GM23338 (cell line): Measurements from ENCODE around the gene LDB1. TPM values are rescaled to one million over a fixed set of nuclear protein-coding genes. Genes with fewer than 3 reads are reported as not detected.
A peak's percentile ranks its signal among the peaks of the same experiment; 100 is the strongest.

Experiments used
- ATAC-seq: fragments of 200-7000 bp; cut with Tn5 transposase; 3 replicates; pipeline ENCODE4 v1.9.1; 2020
- DNase-seq: peaks from one replicate; pipeline ENCODE4 v3.0.0-alpha.2; 2015; ENCODE audit warnings: low spot score
- H2AFZ ChIP-seq: fragments of 200-600 bp; sonication (generic); 2 replicates; pipeline ENCODE4 v1.8.0; 2016; ENCODE audit warnings: antibody characterized with exemption, mild to moderate bottlenecking, moderate library complexity
- H3F3A ChIP-seq: fragments of 200-600 bp; sonication (generic); replicated peaks from 2 replicates; pipeline ENCODE4 v1.8.0; 2017; ENCODE audit warnings: antibody characterized with exemption, mixed run types, low read depth
- H3K27ac ChIP-seq: fragments of 200-600 bp; sonication (generic); 2 replicates; pipeline ENCODE4 v1.6.1; 2016; ENCODE audit warnings: low read depth
- H3K27me3 ChIP-seq: fragments of 200-600 bp; sonication (generic); 2 replicates; pipeline ENCODE4 v1.8.0; 2016; ENCODE audit warnings: mild to moderate bottlenecking, mixed run types, moderate library complexity; ENCODE audit not compliant: insufficient read depth
- H3K36me3 ChIP-seq: fragments of 200-600 bp; sonication (generic); 2 replicates; pipeline ENCODE4 v1.8.0; 2016; ENCODE audit warnings: mild to moderate bottlenecking; ENCODE audit not compliant: insufficient read depth
- H3K4me1 ChIP-seq: fragments of 200-600 bp; sonication (generic); 2 replicates; pipeline ENCODE4 v1.8.0; 2016; ENCODE audit warnings: mild to moderate bottlenecking, moderate library complexity; ENCODE audit not compliant: insufficient read depth
- H3K4me2 ChIP-seq: fragments of 200-600 bp; sonication (generic); 2 replicates; pipeline ENCODE4 v1.7.1; 2017; ENCODE audit warnings: mixed run types
- H3K4me3 ChIP-seq: fragments of 200-600 bp; sonication (generic); 2 replicates; pipeline ENCODE4 v1.6.1; 2016; ENCODE audit warnings: mixed run types
- H3K79me2 ChIP-seq: fragments of 200-600 bp; sonication (generic); replicated peaks from 2 replicates; pipeline ENCODE4 v1.8.0; 2017; ENCODE audit warnings: mild to moderate bottlenecking; ENCODE audit not compliant: insufficient read depth
- H3K9me2 ChIP-seq: fragments of 200-600 bp; sonication (generic); 2 replicates; pipeline ENCODE4 v1.8.0; 2017; ENCODE audit not compliant: insufficient read depth
- H4K20me1 ChIP-seq: fragments of 200-600 bp; sonication (generic); replicated peaks from 2 replicates; pipeline ENCODE4 v1.8.0; 2017; ENCODE audit warnings: mild to moderate bottlenecking; ENCODE audit not compliant: insufficient read depth
- H3K27ac Mint-ChIP-seq: 2 replicates; pipeline ENCODE4 v1.8.0; 2020; ENCODE audit warnings: inconsistent platforms, mild to moderate bottlenecking, moderate library complexity, mixed read lengths
- H3K27me3 Mint-ChIP-seq: 3 replicates; pipeline ENCODE4 v1.8.0; 2022; ENCODE audit warnings: low read depth, mild to moderate bottlenecking, moderate library complexity, mixed read lengths, inconsistent platforms; ENCODE audit not compliant: insufficient read depth, poor library complexity
- H3K36me3 Mint-ChIP-seq: 3 replicates; pipeline ENCODE4 v1.8.0; 2021; ENCODE audit warnings: low read depth, mild to moderate bottlenecking, inconsistent platforms, moderate library complexity, mixed read lengths
- H3K4me1 Mint-ChIP-seq: 3 replicates; pipeline ENCODE4 v1.8.0; 2020; ENCODE audit warnings: mild to moderate bottlenecking, inconsistent platforms, mixed read lengths
- H3K4me3 Mint-ChIP-seq: 3 replicates; pipeline ENCODE4 v1.8.0; 2021; ENCODE audit warnings: moderate library complexity, mild to moderate bottlenecking, inconsistent platforms, mixed read lengths
- H3K9me3 Mint-ChIP-seq: 3 replicates; pipeline ENCODE4 v1.8.0; 2020; ENCODE audit warnings: moderate library complexity, mild to moderate bottlenecking, inconsistent platforms, mixed read lengths
- CREB1 ChIP-seq: fragments of 250-450 bp; sonication (Bioruptor Pico); IDR thresholded peaks from 2 replicates; pipeline ENCODE4 v1.5.0; 2020; ENCODE audit warnings: low read depth, mild to moderate bottlenecking, moderate library complexity
- CTCF ChIP-seq, 2 experiments: fragments of 200-600 bp in 1 of 2; sonication (generic) in 1 of 2; conservative IDR thresholded peaks; 2 replicates each; pipeline versions ENCODE4 v1.5.1 to v1.6.1; 2016 to 2017; ENCODE audit warnings: antibody characterized with exemption in 2 of 2, low read depth in 2 of 2, mild to moderate bottlenecking in 2 of 2, moderate library complexity in 1 of 2
- EZH2 ChIP-seq: fragments of 200-600 bp; sonication (generic); IDR thresholded peaks from one replicate; pipeline ENCODE4 v1.8.0; 2017; ENCODE audit warnings: antibody characterized with exemption, mild to moderate bottlenecking, low read depth; ENCODE audit not compliant: unreplicated experiment
- EZH2phosphoT487 ChIP-seq: fragments of 200-600 bp; sonication (generic); IDR thresholded peaks from one replicate; pipeline ENCODE4 v1.8.1; 2018; ENCODE audit warnings: antibody characterized with exemption; ENCODE audit not compliant: unreplicated experiment
- JUNB ChIP-seq: IDR thresholded peaks from one replicate; pipeline ENCODE4 v1.6.1; 2016; ENCODE audit warnings: antibody characterized with exemption; ENCODE audit not compliant: unreplicated experiment
- POLR2AphosphoS5 ChIP-seq: IDR thresholded peaks from 2 replicates; pipeline ENCODE4 v1.6.1; 2016; ENCODE audit warnings: antibody characterized with exemption, low read depth
- STAT1 ChIP-seq: IDR thresholded peaks from one replicate; pipeline ENCODE4 v1.6.1; 2016; ENCODE audit warnings: antibody characterized with exemption; ENCODE audit not compliant: unreplicated experiment
- ZNF114 ChIP-seq: fragments of 250-450 bp; sonication (Bioruptor Pico); IDR thresholded peaks from 2 replicates; pipeline ENCODE4 v1.5.0; 2020; ENCODE audit warnings: mild to moderate bottlenecking, moderate library complexity
- ZNF331 ChIP-seq: fragments of 250-450 bp; sonication (Bioruptor Pico); IDR thresholded peaks from 2 replicates; pipeline ENCODE4 v1.5.0; 2020; ENCODE audit warnings: low read depth, mild to moderate bottlenecking, moderate library complexity
- polyA plus RNA-seq: library from polyadenylated mRNA; unstranded; fragments of >200 nt; fragmentation: Nextera tagmentation; extraction: Ambion mirVana; gene quantifications from 2 replicates; pipeline ENCODE4 v1.2.1, GENCODE V29; 2016
- total RNA-seq: library from RNA; depleted of rRNA; stranded (reverse); fragments of >200 nt; shearing (Covaris generic); gene quantifications from 2 replicates; pipeline ENCODE4 v1.2.3, GENCODE V29; 2014
- TF ChIP-seq, protein P1 (sequence below): IDR thresholded peaks from one replicate; pipeline ENCODE4 v1.6.1; 2018; ENCODE audit warnings: antibody characterized with exemption; ENCODE audit not compliant: unreplicated experiment
- TF ChIP-seq, protein P2 (sequence below): IDR thresholded peaks from 2 replicates; pipeline ENCODE4 v1.6.1; 2016; ENCODE audit warnings: antibody characterized with exemption

The LDB1 gene
- total and polyA plus RNA-seq, 2 experiments from 2014 or later: 16.3 to 69.3 TPM

GRCh38 chr10:102066399-102067088, 53.6 kb downstream of the LDB1 start (continued):
- TF ChIP-seq CTCF (conservative IDR thresholded peaks at IDR 0.05; ENCODE audit: low read depth in 2 of 2) (no peak), POLR2AphosphoS5 (no peak), ZNF331 (CRISPR knock-in tag) (no peak), EZH2phosphoT487 (no peak), STAT1 (no peak), ZNF114 (CRISPR knock-in tag) (no peak), JUNB (no peak)
- TF ChIP-seq, protein P1, sequence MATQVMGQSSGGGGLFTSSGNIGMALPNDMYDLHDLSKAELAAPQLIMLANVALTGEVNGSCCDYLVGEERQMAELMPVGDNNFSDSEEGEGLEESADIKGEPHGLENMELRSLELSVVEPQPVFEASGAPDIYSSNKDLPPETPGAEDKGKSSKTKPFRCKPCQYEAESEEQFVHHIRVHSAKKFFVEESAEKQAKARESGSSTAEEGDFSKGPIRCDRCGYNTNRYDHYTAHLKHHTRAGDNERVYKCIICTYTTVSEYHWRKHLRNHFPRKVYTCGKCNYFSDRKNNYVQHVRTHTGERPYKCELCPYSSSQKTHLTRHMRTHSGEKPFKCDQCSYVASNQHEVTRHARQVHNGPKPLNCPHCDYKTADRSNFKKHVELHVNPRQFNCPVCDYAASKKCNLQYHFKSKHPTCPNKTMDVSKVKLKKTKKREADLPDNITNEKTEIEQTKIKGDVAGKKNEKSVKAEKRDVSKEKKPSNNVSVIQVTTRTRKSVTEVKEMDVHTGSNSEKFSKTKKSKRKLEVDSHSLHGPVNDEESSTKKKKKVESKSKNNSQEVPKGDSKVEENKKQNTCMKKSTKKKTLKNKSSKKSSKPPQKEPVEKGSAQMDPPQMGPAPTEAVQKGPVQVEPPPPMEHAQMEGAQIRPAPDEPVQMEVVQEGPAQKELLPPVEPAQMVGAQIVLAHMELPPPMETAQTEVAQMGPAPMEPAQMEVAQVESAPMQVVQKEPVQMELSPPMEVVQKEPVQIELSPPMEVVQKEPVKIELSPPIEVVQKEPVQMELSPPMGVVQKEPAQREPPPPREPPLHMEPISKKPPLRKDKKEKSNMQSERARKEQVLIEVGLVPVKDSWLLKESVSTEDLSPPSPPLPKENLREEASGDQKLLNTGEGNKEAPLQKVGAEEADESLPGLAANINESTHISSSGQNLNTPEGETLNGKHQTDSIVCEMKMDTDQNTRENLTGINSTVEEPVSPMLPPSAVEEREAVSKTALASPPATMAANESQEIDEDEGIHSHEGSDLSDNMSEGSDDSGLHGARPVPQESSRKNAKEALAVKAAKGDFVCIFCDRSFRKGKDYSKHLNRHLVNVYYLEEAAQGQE: no peak
- TF ChIP-seq, protein P2, sequence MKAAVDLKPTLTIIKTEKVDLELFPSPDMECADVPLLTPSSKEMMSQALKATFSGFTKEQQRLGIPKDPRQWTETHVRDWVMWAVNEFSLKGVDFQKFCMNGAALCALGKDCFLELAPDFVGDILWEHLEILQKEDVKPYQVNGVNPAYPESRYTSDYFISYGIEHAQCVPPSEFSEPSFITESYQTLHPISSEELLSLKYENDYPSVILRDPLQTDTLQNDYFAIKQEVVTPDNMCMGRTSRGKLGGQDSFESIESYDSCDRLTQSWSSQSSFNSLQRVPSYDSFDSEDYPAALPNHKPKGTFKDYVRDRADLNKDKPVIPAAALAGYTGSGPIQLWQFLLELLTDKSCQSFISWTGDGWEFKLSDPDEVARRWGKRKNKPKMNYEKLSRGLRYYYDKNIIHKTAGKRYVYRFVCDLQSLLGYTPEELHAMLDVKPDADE: no peak

DNA sequence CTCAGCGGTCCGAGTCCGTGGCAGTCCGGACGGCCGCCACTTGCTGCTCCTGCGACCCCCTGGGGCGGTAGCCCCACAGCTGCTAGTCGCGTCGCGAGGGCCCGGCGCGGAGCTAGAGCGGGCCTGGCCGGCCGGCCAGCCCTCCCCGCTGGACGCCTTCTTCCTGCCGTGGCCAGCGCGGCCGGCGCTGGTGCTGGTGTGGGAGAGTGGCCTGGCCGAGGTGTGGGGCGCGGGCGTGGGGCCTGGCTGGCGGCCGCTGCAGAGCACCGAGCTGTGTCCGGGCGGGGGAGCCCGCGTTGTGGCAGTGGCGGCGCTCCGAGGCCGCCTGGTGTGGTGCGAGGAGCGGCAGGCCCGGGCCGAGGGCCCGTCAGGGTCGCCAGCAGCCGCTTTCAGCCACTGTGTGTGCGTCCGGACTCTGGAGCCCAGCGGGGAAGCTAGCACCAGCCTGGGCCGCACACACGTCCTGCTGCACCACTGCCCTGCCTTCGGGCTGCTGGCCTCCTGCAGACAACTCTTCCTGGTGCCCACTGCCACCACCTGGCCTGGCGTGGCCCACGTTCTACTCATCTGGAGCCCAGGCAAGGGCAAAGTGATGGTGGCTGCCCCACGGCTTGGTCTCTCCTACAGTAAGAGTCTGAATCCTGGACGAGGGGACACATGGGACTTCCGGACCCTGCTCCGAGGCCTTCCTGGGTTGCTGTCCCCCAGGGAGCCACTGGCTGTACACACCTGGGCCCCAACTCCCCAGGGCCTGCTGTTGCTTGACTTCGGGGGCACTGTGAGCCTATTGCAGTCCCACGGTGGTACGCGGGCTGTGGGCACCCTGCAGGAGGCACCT, 54.4 kb downstream of the LDB1 start:
- Histone ChIP-seq H3K27me3 (no peaks in the 10 kb centered on the region), H3K27ac (no peak overlapping the region), H3F3A (peaks cover 10% of the 10 kb centered on the region; the same call in 1 of the 2 replicates), H3K36me3 (no peaks in the 10 kb centered on the region), H3K79me2 (no peaks in the 10 kb centered on the region; the same call in 1 of the 2 replicates), H2AFZ (peak overlapping the region; percentile 48; the same call in 1 of the 2 replicates), H4K20me1 (no peaks in the 10 kb centered on the region), H3K4me2 (peak overlapping the region; percentile 80), H3K4me1 (peaks cover 4% of the 10 kb centered on the region; the same call in 1 of the 2 replicates), H3K4me3 (peak overlapping the region; percentile 90), H3K9me2 (no peaks in the 10 kb centered on the region)
- ATAC-seq (peak; percentile 82), DNase-seq (peak; percentile 76)
- Mint-ChIP-seq H3K4me1 (peaks cover 14% of the 10 kb centered on the region; the same call in 2 of the 3 replicates), H3K27me3 (peaks cover 3% of the 10 kb centered on the region), H3K9me3 (no peaks in the 10 kb centered on the region), H3K4me3 (peak overlapping the region; percentile 82), H3K27ac (no peak overlapping the region), H3K36me3 (no peaks in the 10 kb centered on the region)
- TF ChIP-seq ZNF114 (CRISPR knock-in tag): no peak
- TF ChIP-seq EZH2: no peak
- no peak for TF ChIP-seq POLR2AphosphoS5
- no peak for TF ChIP-seq CREB1 (CRISPR knock-in tag)
- no peak for TF ChIP-seq JUNB
- TF ChIP-seq, protein P1: no peak
- TF ChIP-seq, protein P2: no peak
